ENCODE measurements around the gene HOMER2.

HOMER2 gene

GRCh38 chr15:82832601-82833361, 119.7 kb downstream of the HOMER2 start:
- Histone ChIP-seq H3K36me3 (replicated peaks; ENCODE audit: low read depth, low read length) (peaks cover 76% of the 10 kb centered on the region), H3K4me1 (ENCODE audit: low read length) (peaks cover 32% of the 10 kb centered on the region), H3K9me3 (ENCODE audit: insufficient read depth, low read length) (no peaks in the 10 kb centered on the region), H3K4me3 (ENCODE audit: low read length) (peak overlapping the region; percentile 50), H3K9ac (ENCODE audit: low read length) (peak overlapping the region; percentile 14; the same call in 1 of the 2 replicates), H3K27me3 (ENCODE audit: low read depth, low read length) (no peaks in the 10 kb centered on the region), H3K27ac (ENCODE audit: low read length) (peak overlapping the region; percentile 86), H3K4me2 (ENCODE audit: low read length) (peak overlapping the region; percentile 82), H3K79me2 (ENCODE audit: low read length) (peaks cover 3% of the 10 kb centered on the region; the same call in 1 of the 2 replicates), H2AFZ (ENCODE audit: low read depth, low read length) (no peak overlapping the region), H4K20me1 (ENCODE audit: insufficient read depth, low read length) (peaks cover 53% of the 10 kb centered on the region)
- TF ChIP-seq EZH2phosphoT487 (IDR thresholded peaks at IDR 0.05; ENCODE audit: low read depth), result peak; percentile 43; the same call in 1 of the 2 replicates
- 0 out of 2 replicates have a peak, but pooled peaks have one; percentile 9 for TF ChIP-seq CTCF (IDR thresholded peaks at IDR 0.05; ENCODE audit: low read depth, low read length)

- TF ChIP-seq CTCF (IDR thresholded peaks at IDR 0.05; ENCODE audit: low read depth, low read length) (no peak), EZH2phosphoT487 (IDR thresholded peaks at IDR 0.05; ENCODE audit: low read depth) (no peak)
- peak overlapping the region; percentile 82 for H3K4me2 ChIP-seq (ENCODE audit: low read length)
These were observed 120.5 kb downstream of the HOMER2 start for GRCh38 chr15:82831894-82832600.

GRCh38 chr15:82830427-82831173, 121.9 kb downstream of the HOMER2 start:
- H3K9me3 ChIP-seq (ENCODE audit: insufficient read depth, low read length), result no peaks in the 10 kb centered on the region
- H4K20me1 ChIP-seq (ENCODE audit: insufficient read depth, low read length), result peaks cover 38% of the 10 kb centered on the region
- peaks cover 34% of the 10 kb centered on the region for H3K4me1 ChIP-seq (ENCODE audit: low read length)
- H3K4me2 ChIP-seq (ENCODE audit: low read length), result peak overlapping the region; percentile 82; the same call in 1 of the 2 replicates
- no peak overlapping the region for H2AFZ ChIP-seq (ENCODE audit: low read depth, low read length)
- H3K4me3 ChIP-seq (ENCODE audit: low read length), result no peak overlapping the region
- H3K79me2 ChIP-seq (ENCODE audit: low read length), result peaks cover 3% of the 10 kb centered on the region; the same call in 1 of the 2 replicates
- no peaks in the 10 kb centered on the region for H3K27me3 ChIP-seq (ENCODE audit: low read depth, low read length)
- H3K36me3 ChIP-seq (replicated peaks; ENCODE audit: low read depth, low read length), result peaks cover 68% of the 10 kb centered on the region
- H3K9ac ChIP-seq (ENCODE audit: low read length), result no peak overlapping the region
- TF ChIP-seq EZH2phosphoT487 (IDR thresholded peaks at IDR 0.05; ENCODE audit: low read depth) (no peak), CTCF (IDR thresholded peaks at IDR 0.05; ENCODE audit: low read depth, low read length) (no peak)
- H3K27ac ChIP-seq (ENCODE audit: low read length), result no peak overlapping the region

More at GRCh38 chr15:82831894-82832600, 120.5 kb downstream of the HOMER2 start:
- Histone ChIP-seq H3K79me2 (ENCODE audit: low read length) (peaks cover 3% of the 10 kb centered on the region; the same call in 1 of the 2 replicates), H3K27me3 (ENCODE audit: low read depth, low read length) (no peaks in the 10 kb centered on the region), H3K4me1 (ENCODE audit: low read length) (peaks cover 34% of the 10 kb centered on the region), H4K20me1 (ENCODE audit: insufficient read depth, low read length) (peaks cover 47% of the 10 kb centered on the region), H3K36me3 (replicated peaks; ENCODE audit: low read depth, low read length) (peaks cover 70% of the 10 kb centered on the region), H2AFZ (ENCODE audit: low read depth, low read length) (no peak overlapping the region), H3K4me3 (ENCODE audit: low read length) (peak overlapping the region; percentile 31), H3K9me3 (ENCODE audit: insufficient read depth, low read length) (no peaks in the 10 kb centered on the region), H3K9ac (ENCODE audit: low read length) (peak overlapping the region; percentile 8; the same call in 1 of the 2 replicates), H3K27ac (ENCODE audit: low read length) (peak overlapping the region; percentile 86)
